GM12801 (cell line): Measurements from ENCODE around the gene KCNQ2.

ENCODE experiments used
- CTCF ChIP-seq: IDR thresholded peaks from one replicate; pipeline ENCODE4 v1.5.1; 2011; ENCODE audit warnings: control low read depth; ENCODE audit not compliant: insufficient read length; ENCODE audit errors: extremely low read depth

The KCNQ2 gene

GRCh38 chr20:63368151-63368550 lies 104.3 kb downstream of the KCNQ2 start:
- no peak for TF ChIP-seq CTCF

- no peak for TF ChIP-seq CTCF
Observed at GRCh38 chr20:63367446-63368055, 104.9 kb downstream of the KCNQ2 start.

- TF ChIP-seq CTCF, result no peak
Observed at GRCh38 chr20:63366390-63367365, 105.8 kb downstream of the KCNQ2 start.

- no peak for TF ChIP-seq CTCF
Observed at GRCh38 chr20:63365601-63366389, 106.7 kb downstream of the KCNQ2 start.

- TF ChIP-seq CTCF, result no peak
Observed at GRCh38 chr20:63364801-63365585, 107.5 kb downstream of the KCNQ2 start.

- TF ChIP-seq CTCF, result no peak
Observed at GRCh38 chr20:63363981-63364561, 108.4 kb downstream of the KCNQ2 start.
